A549 (cell line): ENCODE data around the gene DPYSL4. TPM values are rescaled to one million over a fixed set of nuclear protein-coding genes. Genes with fewer than 3 reads are reported as not detected.

ENCODE experiments used
- ATAC-seq, 2 experiments: fragments of 200-7000 bp in 1 of 2; fragments of >200 bp in 1 of 2; cut with Nextera tagmentation in 1 of 2; cut with Tn5 transposase in 1 of 2; 3 replicates each; pipeline versions ENCODE4 v1.8.0 to v1.9.1; 2018 to 2020; ENCODE audit warnings: mild to moderate bottlenecking in 1 of 2, moderate library complexity in 1 of 2
- CTCF ChIA-PET: fragments of 300-600 bp; sonication (Branson Sonifier 250); formaldehyde crosslinking; extraction: SDS; loops from one replicate; lab custom pipeline; 2021; ENCODE audit warnings: antibody characterized with exemption, inconsistent platforms; lab: Yijun Ruan, JAX
- POLR2A ChIA-PET: fragments of 350-600 bp; formaldehyde crosslinking; extraction: SDS; loops from one replicate; lab custom pipeline; 2021; ENCODE audit warnings: antibody characterized with exemption, inconsistent platforms; lab: Yijun Ruan, JAX
- DNase-seq, 2 experiments: peaks; one replicate each; pipeline versions ENCODE4 v3.0.0 to v3.0.0-alpha.2; 2011 to 2016; ENCODE audit warnings: low read depth in 1 of 2, low spot score in 1 of 2
- FAIRE-seq: peaks from 2 replicates; lab custom pipeline; 2011; peaks lifted over from hg19 to GRCh38; lab: Jason Lieb, UNC
- H3K27ac ChIP-seq, 2 experiments: fragments of >200 bp; sonication (Bioruptor Twin); formaldehyde crosslinking; 3 replicates each; pipeline ENCODE4 v1.5.1; 2016 to 2017
- H3K4me1 ChIP-seq: fragments of >200 bp; sonication (Bioruptor Twin); formaldehyde crosslinking; 3 replicates; pipeline ENCODE4 v1.6.1; 2016
- H3K4me2 ChIP-seq: fragments of >200 bp; sonication (Bioruptor Twin); formaldehyde crosslinking; 3 replicates; pipeline ENCODE4 v1.6.1; 2016
- H3K4me3 ChIP-seq: fragments of >200 bp; sonication (Bioruptor Twin); formaldehyde crosslinking; 3 replicates; pipeline ENCODE4 v1.5.1; 2016
- H3K9me3 ChIP-seq: fragments of >200 bp; sonication (Bioruptor Twin); formaldehyde crosslinking; 3 replicates; pipeline ENCODE4 v1.6.1; 2016
- BHLHE40 ChIP-seq: IDR thresholded peaks from 2 replicates; pipeline ENCODE4 v1.6.1; 2012; ENCODE audit warnings: low read depth, low read length, inconsistent platforms
- CBX2 ChIP-seq: fragments of 200-600 bp; sonication (generic); IDR thresholded peaks from 2 replicates; pipeline ENCODE4 v1.6.1; 2016; ENCODE audit warnings: low read depth, mild to moderate bottlenecking, borderline replicate concordance
- CBX8 ChIP-seq: fragments of 200-600 bp; sonication (generic); IDR thresholded peaks from 2 replicates; pipeline ENCODE4 v1.6.1; 2016
- CEBPB ChIP-seq, 2 experiments: fragments of >200 bp in 1 of 2; sonication (Bioruptor Twin) in 1 of 2; formaldehyde crosslinking in 1 of 2; IDR thresholded peaks; 2 replicates each; pipeline ENCODE4 v1.6.1; 2012 to 2016
- EP300 ChIP-seq, 2 experiments: fragments of >200 bp; sonication (Bioruptor Twin); formaldehyde crosslinking; IDR thresholded peaks; 2 replicates in 1 of 2; 3 replicates in 1 of 2; pipeline ENCODE4 v1.6.1; 2016 to 2017
- FOXS1 ChIP-seq: fragments of 250-450 bp; sonication (Bioruptor Pico); IDR thresholded peaks from 2 replicates; pipeline ENCODE4 v1.5.0; 2020; ENCODE audit warnings: mild to moderate bottlenecking, moderate library complexity
- HDAC2 ChIP-seq: fragments of 200-600 bp; sonication (generic); IDR thresholded peaks from 2 replicates; pipeline ENCODE4 v1.6.1; 2016
- HOXA7 ChIP-seq: fragments of 250-450 bp; sonication (Bioruptor Pico); IDR thresholded peaks from 2 replicates; pipeline ENCODE4 v1.5.0; 2020; ENCODE audit warnings: mild to moderate bottlenecking, moderate library complexity
- HOXB13 ChIP-seq: fragments of 250-450 bp; sonication (Bioruptor Pico); IDR thresholded peaks from 2 replicates; pipeline ENCODE4 v1.5.0; 2020; ENCODE audit warnings: low read depth, mild to moderate bottlenecking, moderate library complexity
- HOXB5 ChIP-seq: fragments of 250-450 bp; sonication (Bioruptor Pico); IDR thresholded peaks from 2 replicates; pipeline ENCODE4 v1.5.0; 2020; ENCODE audit warnings: mild to moderate bottlenecking, moderate library complexity
- JUN ChIP-seq, 2 experiments: fragments of >200 bp; sonication (Bioruptor Twin); formaldehyde crosslinking; IDR thresholded peaks; 2 replicates in 1 of 2; 3 replicates in 1 of 2; pipeline ENCODE4 v1.6.1; 2016 to 2017
- JUNB ChIP-seq: fragments of >200 bp; sonication (Bioruptor Twin); formaldehyde crosslinking; IDR thresholded peaks from 2 replicates; pipeline ENCODE4 v1.6.1; 2016
- KDM1A ChIP-seq: fragments of 200-600 bp; sonication (generic); IDR thresholded peaks from 2 replicates; pipeline ENCODE4 v1.6.1; 2016; ENCODE audit warnings: low read depth, mild to moderate bottlenecking
- MAFK ChIP-seq: fragments of 450-650 bp; IDR thresholded peaks from 2 replicates; pipeline ENCODE4 v1.6.1; 2014; ENCODE audit not compliant: partially characterized antibody
- NPAS2 ChIP-seq: fragments of 250-450 bp; sonication (Bioruptor Pico); IDR thresholded peaks from 2 replicates; pipeline ENCODE4 v1.8.0; 2022; ENCODE audit warnings: mild to moderate bottlenecking, moderate library complexity, borderline replicate concordance
- RAD21 ChIP-seq, 2 experiments: fragments of >200 bp in 1 of 2; sonication (Bioruptor Twin) in 1 of 2; formaldehyde crosslinking in 1 of 2; IDR thresholded peaks in 1 of 2; conservative IDR thresholded peaks in 1 of 2; 2 replicates in 1 of 2; 3 replicates in 1 of 2; pipeline ENCODE4 v1.6.1; 2012 to 2018; ENCODE audit warnings: inconsistent platforms in 1 of 2
- RARB ChIP-seq: fragments of 250-450 bp; sonication (Bioruptor Pico); IDR thresholded peaks from 2 replicates; pipeline ENCODE4 v1.8.0; 2021; ENCODE audit warnings: mild to moderate bottlenecking, moderate library complexity
- RNF2 ChIP-seq: fragments of 200-600 bp; sonication (generic); IDR thresholded peaks from 2 replicates; pipeline ENCODE4 v1.6.1; 2016; ENCODE audit warnings: low read depth, mild to moderate bottlenecking, antibody characterized with exemption, moderate library complexity, borderline replicate concordance
- SREBF2 ChIP-seq: fragments of 450-650 bp; IDR thresholded peaks from 2 replicates; pipeline ENCODE4 v1.6.1; 2014; ENCODE audit warnings: mild to moderate bottlenecking, moderate library complexity
- ZC3H11A ChIP-seq: fragments of 450-650 bp; IDR thresholded peaks from 2 replicates; pipeline ENCODE4 v1.6.1; 2014; ENCODE audit warnings: antibody characterized with exemption, mild to moderate bottlenecking
- ZNF302 ChIP-seq: fragments of 250-450 bp; sonication (Bioruptor Pico); IDR thresholded peaks from 2 replicates; pipeline ENCODE4 v1.9.0; 2021; ENCODE audit warnings: inconsistent platforms, mild to moderate bottlenecking, moderate library complexity
- ZSCAN20 ChIP-seq: fragments of 250-450 bp; sonication (Bioruptor Pico); IDR thresholded peaks from 2 replicates; pipeline ENCODE4 v1.8.0; 2022; ENCODE audit warnings: mild to moderate bottlenecking, moderate library complexity
- WGBS: methylation state at CpG from one replicate; pipeline ENCODE4 v1.1.6; 2017; ENCODE audit errors: missing lambda C conversion rate; 5-methylcytosine and 5-hydroxymethylcytosine counted together
- polyA plus RNA-seq, 4 experiments: library from polyadenylated mRNA; depleted of rRNA in 3 of 4; stranded (reverse); fragments of >200 nt; fragmentation: RNase III in 1 of 4; extraction: RNeasy Plus Mini Kit Qiagen cat#74134 plus additional on column Dnase treatment in 1 of 4; gene quantifications; 2 replicates in 3 of 4; 3 replicates in 1 of 4; pipeline ENCODE4 v1.2.3, GENCODE V29; 2011 to 2017
- TF ChIP-seq, protein P1 (sequence below): fragments of 200-600 bp; sonication (generic); IDR thresholded peaks from 2 replicates; pipeline ENCODE4 v1.6.1; 2016; ENCODE audit warnings: antibody characterized with exemption, mild to moderate bottlenecking, moderate library complexity
- TF ChIP-seq, protein P2 (sequence below): fragments of 250-450 bp; sonication (Bioruptor Pico); IDR thresholded peaks from 2 replicates; pipeline ENCODE4 v1.5.0; 2021; ENCODE audit warnings: mild to moderate bottlenecking, moderate library complexity, borderline replicate concordance

The DPYSL4 gene
- polyA plus RNA-seq, 2 of the 4 experiments (the other 2 are of a cell fraction), result 2.9 to 14.1 TPM

GRCh38 chr10:132185601-132186487 lies 904 bp upstream of the DPYSL4 start:
- H3K4me1 ChIP-seq, result peaks cover 21% of the 10 kb centered on the region
- H3K4me3 ChIP-seq, result peak overlapping the region; percentile 73
- H3K4me2 ChIP-seq, result peak overlapping the region; percentile 100
- ChIA-PET POLR2A (no interaction called here), CTCF (interaction anchor here (1.2 kb wide), 1 partner anchor 10 kb away, joined by 3 read pairs; no protein-coding TSS in a partner anchor)
- ATAC-seq, result peak in 1 of 2 experiments; percentile 4; a peak in 1 of 6 replicates
- no peak for DNase-seq
- peak overlapping the region; percentile 60 to 83; a peak in 5 of 6 replicates for H3K27ac ChIP-seq
- TF ChIP-seq, protein P1, sequence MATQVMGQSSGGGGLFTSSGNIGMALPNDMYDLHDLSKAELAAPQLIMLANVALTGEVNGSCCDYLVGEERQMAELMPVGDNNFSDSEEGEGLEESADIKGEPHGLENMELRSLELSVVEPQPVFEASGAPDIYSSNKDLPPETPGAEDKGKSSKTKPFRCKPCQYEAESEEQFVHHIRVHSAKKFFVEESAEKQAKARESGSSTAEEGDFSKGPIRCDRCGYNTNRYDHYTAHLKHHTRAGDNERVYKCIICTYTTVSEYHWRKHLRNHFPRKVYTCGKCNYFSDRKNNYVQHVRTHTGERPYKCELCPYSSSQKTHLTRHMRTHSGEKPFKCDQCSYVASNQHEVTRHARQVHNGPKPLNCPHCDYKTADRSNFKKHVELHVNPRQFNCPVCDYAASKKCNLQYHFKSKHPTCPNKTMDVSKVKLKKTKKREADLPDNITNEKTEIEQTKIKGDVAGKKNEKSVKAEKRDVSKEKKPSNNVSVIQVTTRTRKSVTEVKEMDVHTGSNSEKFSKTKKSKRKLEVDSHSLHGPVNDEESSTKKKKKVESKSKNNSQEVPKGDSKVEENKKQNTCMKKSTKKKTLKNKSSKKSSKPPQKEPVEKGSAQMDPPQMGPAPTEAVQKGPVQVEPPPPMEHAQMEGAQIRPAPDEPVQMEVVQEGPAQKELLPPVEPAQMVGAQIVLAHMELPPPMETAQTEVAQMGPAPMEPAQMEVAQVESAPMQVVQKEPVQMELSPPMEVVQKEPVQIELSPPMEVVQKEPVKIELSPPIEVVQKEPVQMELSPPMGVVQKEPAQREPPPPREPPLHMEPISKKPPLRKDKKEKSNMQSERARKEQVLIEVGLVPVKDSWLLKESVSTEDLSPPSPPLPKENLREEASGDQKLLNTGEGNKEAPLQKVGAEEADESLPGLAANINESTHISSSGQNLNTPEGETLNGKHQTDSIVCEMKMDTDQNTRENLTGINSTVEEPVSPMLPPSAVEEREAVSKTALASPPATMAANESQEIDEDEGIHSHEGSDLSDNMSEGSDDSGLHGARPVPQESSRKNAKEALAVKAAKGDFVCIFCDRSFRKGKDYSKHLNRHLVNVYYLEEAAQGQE, result peak; percentile 66
- no peak for TF ChIP-seq ZC3H11A
- TF ChIP-seq, all 56 proteins: peak for 1
- FAIRE-seq, result no peak
- H3K9me3 ChIP-seq, result no peaks in the 10 kb centered on the region
- 53% methylated on average over 58 of the region's 99 CpGs for WGBS

- Histone ChIP-seq H3K4me1 (peaks cover 21% of the 10 kb centered on the region), H3K27ac (peak overlapping the region; percentile 40 to 83; a peak in 5 of 6 replicates), H3K9me3 (no peaks in the 10 kb centered on the region), H3K4me2 (peak overlapping the region; percentile 100), H3K4me3 (peak overlapping the region; percentile 73)
- peak; percentile 15 to 34; a peak in 4 of 6 replicates for ATAC-seq
- POLR2A ChIA-PET, result no interaction called here
- 35% methylated on average over 10 of the region's 58 CpGs for WGBS
- FAIRE-seq, result no peak
- DNase-seq, result no peak
- no peak for TF ChIP-seq SREBF2
- no peak for TF ChIP-seq JUNB
- TF ChIP-seq FOXS1 (CRISPR knock-in tag), result no peak
- TF ChIP-seq HOXA7 (CRISPR knock-in tag), result no peak
- no peak for TF ChIP-seq HOXB13 (CRISPR knock-in tag)
- TF ChIP-seq KDM1A, result no peak
- CTCF ChIA-PET, result no interaction called here
These were observed 836 bp downstream of the DPYSL4 start for GRCh38 chr10:132187430-132188138.

GRCh38 chr10:132188331-132188730 lies 1.6 kb downstream of the DPYSL4 start:
- TF ChIP-seq JUN (IDR thresholded peaks at IDR 0.05) (no peak), RNF2 (no peak), BHLHE40 (no peak), EP300 (IDR thresholded peaks at IDR 0.05) (no peak), MAFK (no peak), CBX2 (no peak), HDAC2 (no peak), HOXB5 (CRISPR knock-in tag) (no peak), ZSCAN20 (CRISPR knock-in tag) (no peak), CEBPB (IDR thresholded peaks at IDR 0.05) (no peak), FOXS1 (CRISPR knock-in tag) (no peak), RAD21 (conservative IDR thresholded peaks at IDR 0.05 in 1 of 2, IDR thresholded peaks at IDR 0.05 in 1 of 2) (no peak), ZNF302 (CRISPR knock-in tag) (no peak), SREBF2 (no peak), NPAS2 (CRISPR knock-in tag) (no peak), CBX8 (no peak), RARB (CRISPR knock-in tag) (no peak)
- TF ChIP-seq, protein P2, sequence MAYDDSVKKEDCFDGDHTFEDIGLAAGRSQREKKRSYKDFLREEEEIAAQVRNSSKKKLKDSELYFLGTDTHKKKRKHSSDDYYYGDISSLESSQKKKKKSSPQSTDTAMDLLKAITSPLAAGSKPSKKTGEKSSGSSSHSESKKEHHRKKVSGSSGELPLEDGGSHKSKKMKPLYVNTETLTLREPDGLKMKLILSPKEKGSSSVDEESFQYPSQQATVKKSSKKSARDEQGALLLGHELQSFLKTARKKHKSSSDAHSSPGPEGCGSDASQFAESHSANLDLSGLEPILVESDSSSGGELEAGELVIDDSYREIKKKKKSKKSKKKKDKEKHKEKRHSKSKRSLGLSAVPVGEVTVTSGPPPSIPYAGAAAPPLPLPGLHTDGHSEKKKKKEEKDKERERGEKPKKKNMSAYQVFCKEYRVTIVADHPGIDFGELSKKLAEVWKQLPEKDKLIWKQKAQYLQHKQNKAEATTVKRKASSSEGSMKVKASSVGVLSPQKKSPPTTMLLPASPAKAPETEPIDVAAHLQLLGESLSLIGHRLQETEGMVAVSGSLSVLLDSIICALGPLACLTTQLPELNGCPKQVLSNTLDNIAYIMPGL (CRISPR knock-in tag), result no peak
- CTCF ChIA-PET, result no interaction called here
- Histone ChIP-seq H3K9me3 (no peaks in the 10 kb centered on the region), H3K4me3 (no peak overlapping the region), H3K4me1 (peaks cover 13% of the 10 kb centered on the region), H3K4me2 (no peak overlapping the region; the same call in 2 of the 3 replicates), H3K27ac (no peak overlapping the region)
- ATAC-seq (peak in 1 of 2 experiments; percentile 12; a peak in 2 of 6 replicates), FAIRE-seq (no peak), DNase-seq (no peak)
- 92% methylated on average over 13 of the region's 13 CpGs for WGBS
- POLR2A ChIA-PET, result no interaction called here
